ENCODE results near the gene ADGB. TPM values are rescaled to one million over a fixed set of nuclear protein-coding genes. Genes with fewer than 3 reads are reported as not detected.

ADGB gene
- total and polyA plus RNA-seq, 4 donors: 0.23 TPM; not detected in 3

GRCh38 chr6:146595972-146596731, 2.6 kb upstream of the ADGB start:
- H3K4me3 ChIP-seq (ENCODE audit: low read depth in 1 of 3, low read length in 3 of 3): no peak overlapping the region
- peaks cover 0 to 3% (median 0%) of the 10 kb centered on the region in 4 donors for H3K27me3 ChIP-seq (ENCODE audit: control insufficient read depth in 4 of 4, insufficient read depth in 4 of 4, low read length in 3 of 4)
- H3K27ac ChIP-seq (ENCODE audit: low read depth in 1 of 2, low read length in 2 of 2): no peak overlapping the region
- H3K9ac ChIP-seq (ENCODE audit: low read depth in 1 of 2, low read length in 2 of 2): no peak overlapping the region
- H3K9me3 ChIP-seq (ENCODE audit: control insufficient read depth in 4 of 4, low read length in 3 of 4): no peaks in the 10 kb centered on the region
- DNase-seq (ENCODE audit: low spot score): no peak
- TF ChIP-seq ZBTB33 (IDR thresholded peaks at IDR 0.05): no peak
- TF ChIP-seq RXRA (IDR thresholded peaks at IDR 0.05): no peak
- no peak for TF ChIP-seq GABPA (IDR thresholded peaks at IDR 0.05 in 1 of 2, conservative IDR thresholded peaks at IDR 0.05 in 1 of 2)
- TF ChIP-seq, protein P1, sequence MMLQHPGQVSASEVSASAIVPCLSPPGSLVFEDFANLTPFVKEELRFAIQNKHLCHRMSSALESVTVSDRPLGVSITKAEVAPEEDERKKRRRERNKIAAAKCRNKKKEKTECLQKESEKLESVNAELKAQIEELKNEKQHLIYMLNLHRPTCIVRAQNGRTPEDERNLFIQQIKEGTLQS (IDR thresholded peaks at IDR 0.05): no peak
- TF ChIP-seq, protein P2, sequence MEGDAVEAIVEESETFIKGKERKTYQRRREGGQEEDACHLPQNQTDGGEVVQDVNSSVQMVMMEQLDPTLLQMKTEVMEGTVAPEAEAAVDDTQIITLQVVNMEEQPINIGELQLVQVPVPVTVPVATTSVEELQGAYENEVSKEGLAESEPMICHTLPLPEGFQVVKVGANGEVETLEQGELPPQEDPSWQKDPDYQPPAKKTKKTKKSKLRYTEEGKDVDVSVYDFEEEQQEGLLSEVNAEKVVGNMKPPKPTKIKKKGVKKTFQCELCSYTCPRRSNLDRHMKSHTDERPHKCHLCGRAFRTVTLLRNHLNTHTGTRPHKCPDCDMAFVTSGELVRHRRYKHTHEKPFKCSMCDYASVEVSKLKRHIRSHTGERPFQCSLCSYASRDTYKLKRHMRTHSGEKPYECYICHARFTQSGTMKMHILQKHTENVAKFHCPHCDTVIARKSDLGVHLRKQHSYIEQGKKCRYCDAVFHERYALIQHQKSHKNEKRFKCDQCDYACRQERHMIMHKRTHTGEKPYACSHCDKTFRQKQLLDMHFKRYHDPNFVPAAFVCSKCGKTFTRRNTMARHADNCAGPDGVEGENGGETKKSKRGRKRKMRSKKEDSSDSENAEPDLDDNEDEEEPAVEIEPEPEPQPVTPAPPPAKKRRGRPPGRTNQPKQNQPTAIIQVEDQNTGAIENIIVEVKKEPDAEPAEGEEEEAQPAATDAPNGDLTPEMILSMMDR (IDR thresholded peaks at IDR 0.05; ENCODE audit: low read depth, low read length, missing input control): no peak
- no peak for TF ChIP-seq FOXA1 (IDR thresholded peaks at IDR 0.05)
- TF ChIP-seq SP1 (IDR thresholded peaks at IDR 0.05): no peak
- no peak for TF ChIP-seq YY1 (IDR thresholded peaks at IDR 0.05)
- TF ChIP-seq TAF1 (conservative IDR thresholded peaks at IDR 0.05): no peak
- TF ChIP-seq FOXA2 (IDR thresholded peaks at IDR 0.05): no peak
- no peak for TF ChIP-seq HNF4G (IDR thresholded peaks at IDR 0.05)
- TF ChIP-seq EGR1 (IDR thresholded peaks at IDR 0.05; ENCODE audit: low read depth in 2 of 2): no peak
- TF ChIP-seq HNF4A (conservative IDR thresholded peaks at IDR 0.05): no peak
- TF ChIP-seq NR2F2 (IDR thresholded peaks at IDR 0.05): no peak
- TF ChIP-seq RAD21 (IDR thresholded peaks at IDR 0.05): no peak
- no peak for TF ChIP-seq MAX (IDR thresholded peaks at IDR 0.05)
- no peak for TF ChIP-seq JUND (IDR thresholded peaks at IDR 0.05)
- no peak for TF ChIP-seq REST (IDR thresholded peaks at IDR 0.05)
- H3K36me3 ChIP-seq (ENCODE audit: control insufficient read depth in 4 of 4, insufficient read depth in 3 of 4, low read depth in 1 of 4, low read length in 3 of 4): no peaks in the 10 kb centered on the region
- 72% methylated on average over 2 of the region's 2 CpGs for WGBS
- peaks cover 4 to 6% (median 4%) of the 10 kb centered on the region in 4 donors for H3K4me1 ChIP-seq (ENCODE audit: control insufficient read depth in 4 of 4, insufficient read depth in 4 of 4, low read length in 3 of 4)
